ENCODE results near the gene TRAPPC5. TPM values are rescaled to one million over a fixed set of nuclear protein-coding genes. Genes with fewer than 3 reads are reported as not detected.
A peak's percentile ranks its signal among the peaks of the same experiment; 100 is the strongest.

TRAPPC5 gene
- total and polyA plus RNA-seq, 10 of the 15 experiments (the other 5 are each of a cell fraction or from before 2014, with no cell fraction given): 4.2 to 210 (median 89.1) TPM

DNA sequence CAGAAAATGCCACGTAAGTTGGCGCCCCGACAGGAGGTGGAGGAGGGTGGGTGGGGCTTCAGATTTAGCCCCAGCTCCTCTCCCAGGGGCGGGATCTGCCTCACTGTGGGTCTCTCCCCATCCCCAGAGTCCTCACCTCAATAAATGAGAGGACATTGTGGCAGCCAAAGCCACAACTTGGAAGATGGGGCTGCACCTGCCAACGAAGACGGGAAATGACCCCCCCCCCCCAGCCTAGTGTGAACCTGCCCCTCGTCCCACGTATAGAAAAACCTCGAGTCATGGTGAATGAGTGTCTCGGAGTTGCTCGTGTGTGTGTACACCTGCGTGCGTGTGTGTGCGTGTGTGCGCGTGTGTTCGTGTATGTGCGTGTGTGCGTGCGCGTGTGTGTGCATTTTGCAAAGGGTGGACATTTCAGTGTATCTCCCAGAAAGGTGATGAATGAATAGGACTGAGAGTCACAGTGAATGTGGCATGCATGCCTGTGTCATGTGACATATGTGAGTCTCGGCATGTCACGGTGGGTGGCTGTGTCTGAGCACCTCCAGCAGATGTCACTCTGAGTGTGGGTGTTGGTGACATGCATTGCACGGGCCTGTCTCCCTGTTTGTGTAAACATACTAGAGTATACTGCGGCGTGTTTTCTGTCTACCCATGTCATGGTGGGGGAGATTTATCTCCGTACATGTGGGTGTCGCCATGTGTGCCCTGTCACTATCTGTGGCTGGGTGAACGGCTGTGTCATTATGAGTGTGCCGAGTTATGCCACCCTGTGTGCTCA lies 1.5 kb upstream of the TRAPPC5 start (continued):
- no peak for TF ChIP-seq SPI1 (IDR thresholded peaks at IDR 0.05; ENCODE audit: borderline replicate concordance, insufficient read depth, low read depth, low read length)
- TF ChIP-seq, protein P1, sequence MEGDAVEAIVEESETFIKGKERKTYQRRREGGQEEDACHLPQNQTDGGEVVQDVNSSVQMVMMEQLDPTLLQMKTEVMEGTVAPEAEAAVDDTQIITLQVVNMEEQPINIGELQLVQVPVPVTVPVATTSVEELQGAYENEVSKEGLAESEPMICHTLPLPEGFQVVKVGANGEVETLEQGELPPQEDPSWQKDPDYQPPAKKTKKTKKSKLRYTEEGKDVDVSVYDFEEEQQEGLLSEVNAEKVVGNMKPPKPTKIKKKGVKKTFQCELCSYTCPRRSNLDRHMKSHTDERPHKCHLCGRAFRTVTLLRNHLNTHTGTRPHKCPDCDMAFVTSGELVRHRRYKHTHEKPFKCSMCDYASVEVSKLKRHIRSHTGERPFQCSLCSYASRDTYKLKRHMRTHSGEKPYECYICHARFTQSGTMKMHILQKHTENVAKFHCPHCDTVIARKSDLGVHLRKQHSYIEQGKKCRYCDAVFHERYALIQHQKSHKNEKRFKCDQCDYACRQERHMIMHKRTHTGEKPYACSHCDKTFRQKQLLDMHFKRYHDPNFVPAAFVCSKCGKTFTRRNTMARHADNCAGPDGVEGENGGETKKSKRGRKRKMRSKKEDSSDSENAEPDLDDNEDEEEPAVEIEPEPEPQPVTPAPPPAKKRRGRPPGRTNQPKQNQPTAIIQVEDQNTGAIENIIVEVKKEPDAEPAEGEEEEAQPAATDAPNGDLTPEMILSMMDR (IDR thresholded peaks at IDR 0.05 in 2 of 3, conservative IDR thresholded peaks at IDR 0.05 in 1 of 3; ENCODE audit: control insufficient read depth in 2 of 3, extremely low read depth in 1 of 3, insufficient read depth in 1 of 3, low read depth in 3 of 3, low read length in 3 of 3): peak; percentile 63 to 90 (median 86)
- no peak for TF ChIP-seq ZBED1 (IDR thresholded peaks at IDR 0.05; ENCODE audit: borderline replicate concordance)
- peak; percentile 74; the same call in 2 of the 3 replicates for TF ChIP-seq POU2F2 (IDR thresholded peaks at IDR 0.05; ENCODE audit: borderline replicate concordance, low read depth, low read length)
- TF ChIP-seq EED (IDR thresholded peaks at IDR 0.05; ENCODE audit: low read depth): no peak
- TF ChIP-seq FOXK2 (IDR thresholded peaks at IDR 0.05): no peak
- no peak for TF ChIP-seq POLR2AphosphoS2 (IDR thresholded peaks at IDR 0.05; ENCODE audit: low read depth, low read length)
- TF ChIP-seq SRF (IDR thresholded peaks at IDR 0.05; ENCODE audit: low read depth in 2 of 2, low read length in 2 of 2): no peak
- TF ChIP-seq MYC (IDR thresholded peaks at IDR 0.05; ENCODE audit: insufficient read depth, insufficient read length, insufficient replicate concordance, low read length, severe bottlenecking): no peak
- no peak; the same call in 1 of the 2 replicates for TF ChIP-seq IKZF1 (conservative IDR thresholded peaks at IDR 0.05)
- TF ChIP-seq STAT3 (IDR thresholded peaks at IDR 0.05; ENCODE audit: low read depth, low read length): no peak
- 0 out of 2 replicates have a peak, but pooled peaks have one; percentile 12 for TF ChIP-seq ATF7 (IDR thresholded peaks at IDR 0.05; ENCODE audit: low read depth)
- 0 out of 2 replicates have a peak, but pooled peaks have one; percentile 37 for TF ChIP-seq NBN (IDR thresholded peaks at IDR 0.05)
- TF ChIP-seq SREBF1 (IDR thresholded peaks at IDR 0.05; ENCODE audit: low read length): no peak
- TF ChIP-seq, protein P2, sequence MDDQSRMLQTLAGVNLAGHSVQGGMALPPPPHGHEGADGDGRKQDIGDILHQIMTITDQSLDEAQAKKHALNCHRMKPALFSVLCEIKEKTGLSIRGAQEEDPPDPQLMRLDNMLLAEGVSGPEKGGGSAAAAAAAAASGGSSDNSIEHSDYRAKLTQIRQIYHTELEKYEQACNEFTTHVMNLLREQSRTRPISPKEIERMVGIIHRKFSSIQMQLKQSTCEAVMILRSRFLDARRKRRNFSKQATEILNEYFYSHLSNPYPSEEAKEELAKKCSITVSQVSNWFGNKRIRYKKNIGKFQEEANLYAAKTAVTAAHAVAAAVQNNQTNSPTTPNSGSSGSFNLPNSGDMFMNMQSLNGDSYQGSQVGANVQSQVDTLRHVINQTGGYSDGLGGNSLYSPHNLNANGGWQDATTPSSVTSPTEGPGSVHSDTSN (IDR thresholded peaks at IDR 0.05; ENCODE audit: insufficient replicate concordance, low read depth, low read length): peak; percentile 67
- TF ChIP-seq NR2C2 (IDR thresholded peaks at IDR 0.05; ENCODE audit: borderline replicate concordance, control insufficient read depth, insufficient read length, low read depth): no peak
- TF ChIP-seq, protein P3, sequence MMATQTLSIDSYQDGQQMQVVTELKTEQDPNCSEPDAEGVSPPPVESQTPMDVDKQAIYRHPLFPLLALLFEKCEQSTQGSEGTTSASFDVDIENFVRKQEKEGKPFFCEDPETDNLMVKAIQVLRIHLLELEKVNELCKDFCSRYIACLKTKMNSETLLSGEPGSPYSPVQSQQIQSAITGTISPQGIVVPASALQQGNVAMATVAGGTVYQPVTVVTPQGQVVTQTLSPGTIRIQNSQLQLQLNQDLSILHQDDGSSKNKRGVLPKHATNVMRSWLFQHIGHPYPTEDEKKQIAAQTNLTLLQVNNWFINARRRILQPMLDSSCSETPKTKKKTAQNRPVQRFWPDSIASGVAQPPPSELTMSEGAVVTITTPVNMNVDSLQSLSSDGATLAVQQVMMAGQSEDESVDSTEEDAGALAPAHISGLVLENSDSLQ (IDR thresholded peaks at IDR 0.05): peak; percentile 82
- TF ChIP-seq, protein P4, sequence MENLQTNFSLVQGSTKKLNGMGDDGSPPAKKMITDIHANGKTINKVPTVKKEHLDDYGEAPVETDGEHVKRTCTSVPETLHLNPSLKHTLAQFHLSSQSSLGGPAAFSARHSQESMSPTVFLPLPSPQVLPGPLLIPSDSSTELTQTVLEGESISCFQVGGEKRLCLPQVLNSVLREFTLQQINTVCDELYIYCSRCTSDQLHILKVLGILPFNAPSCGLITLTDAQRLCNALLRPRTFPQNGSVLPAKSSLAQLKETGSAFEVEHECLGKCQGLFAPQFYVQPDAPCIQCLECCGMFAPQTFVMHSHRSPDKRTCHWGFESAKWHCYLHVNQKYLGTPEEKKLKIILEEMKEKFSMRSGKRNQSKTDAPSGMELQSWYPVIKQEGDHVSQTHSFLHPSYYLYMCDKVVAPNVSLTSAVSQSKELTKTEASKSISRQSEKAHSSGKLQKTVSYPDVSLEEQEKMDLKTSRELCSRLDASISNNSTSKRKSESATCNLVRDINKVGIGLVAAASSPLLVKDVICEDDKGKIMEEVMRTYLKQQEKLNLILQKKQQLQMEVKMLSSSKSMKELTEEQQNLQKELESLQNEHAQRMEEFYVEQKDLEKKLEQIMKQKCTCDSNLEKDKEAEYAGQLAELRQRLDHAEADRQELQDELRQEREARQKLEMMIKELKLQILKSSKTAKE (IDR thresholded peaks at IDR 0.05; ENCODE audit: low read depth, poor library complexity, severe bottlenecking): no peak
- no peak for TF ChIP-seq CHD2 (IDR thresholded peaks at IDR 0.05; ENCODE audit: borderline replicate concordance, low read depth, low read length)
- TF ChIP-seq, protein P5, sequence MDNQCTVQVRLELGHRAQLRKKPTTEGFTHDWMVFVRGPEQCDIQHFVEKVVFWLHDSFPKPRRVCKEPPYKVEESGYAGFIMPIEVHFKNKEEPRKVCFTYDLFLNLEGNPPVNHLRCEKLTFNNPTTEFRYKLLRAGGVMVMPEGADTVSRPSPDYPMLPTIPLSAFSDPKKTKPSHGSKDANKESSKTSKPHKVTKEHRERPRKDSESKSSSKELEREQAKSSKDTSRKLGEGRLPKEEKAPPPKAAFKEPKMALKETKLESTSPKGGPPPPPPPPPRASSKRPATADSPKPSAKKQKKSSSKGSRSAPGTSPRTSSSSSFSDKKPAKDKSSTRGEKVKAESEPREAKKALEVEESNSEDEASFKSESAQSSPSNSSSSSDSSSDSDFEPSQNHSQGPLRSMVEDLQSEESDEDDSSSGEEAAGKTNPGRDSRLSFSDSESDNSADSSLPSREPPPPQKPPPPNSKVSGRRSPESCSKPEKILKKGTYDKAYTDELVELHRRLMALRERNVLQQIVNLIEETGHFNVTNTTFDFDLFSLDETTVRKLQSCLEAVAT (IDR thresholded peaks at IDR 0.05): 0 out of 2 replicates have a peak, but pooled peaks have one; percentile 24
- TF ChIP-seq PAX5 (IDR thresholded peaks at IDR 0.05; ENCODE audit: borderline replicate concordance, low read depth, low read length): peak; percentile 96
- TF ChIP-seq TBL1XR1 (IDR thresholded peaks at IDR 0.05; ENCODE audit: low read depth, low read length): no peak

Measured in GM12878 (cell line).